HG03039 (cell line): Measurements from ENCODE around the gene AACS.
"Not testable (repeated sequence)": the region's sequence is repeated elsewhere in the genome, so short reads cannot be mapped to it uniquely, and the experiment has no call there.

Experiments
- ATAC-seq: cut with Tn5 transposase; IDR thresholded peaks from one replicate; pipeline ENCODE4 v1.9.1; 2021; ENCODE audit warnings: mild to moderate bottlenecking, moderate library complexity; ENCODE audit not compliant: unreplicated experiment

AACS gene

DNA sequence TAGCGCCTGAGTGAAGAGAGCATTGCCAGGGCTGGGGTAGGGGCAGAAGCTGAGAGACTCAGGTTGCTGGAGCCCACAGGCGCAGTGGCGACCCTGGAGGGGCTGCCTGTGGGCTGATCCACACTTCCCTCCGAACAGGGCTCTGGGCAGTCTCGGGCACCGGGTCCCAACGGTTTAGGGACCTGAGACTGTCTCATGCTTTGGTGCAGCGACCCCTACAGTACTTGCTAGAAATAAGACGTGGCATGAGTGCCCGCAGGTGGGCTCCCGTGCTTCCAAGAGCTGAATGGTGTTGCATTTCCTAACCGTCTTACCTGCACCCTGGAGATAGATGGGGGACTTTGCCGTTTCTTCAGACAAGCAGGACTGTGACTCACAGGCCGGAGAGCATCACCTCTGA, 57.4 kb downstream of the AACS start:
- no peak for ATAC-seq

DNA sequence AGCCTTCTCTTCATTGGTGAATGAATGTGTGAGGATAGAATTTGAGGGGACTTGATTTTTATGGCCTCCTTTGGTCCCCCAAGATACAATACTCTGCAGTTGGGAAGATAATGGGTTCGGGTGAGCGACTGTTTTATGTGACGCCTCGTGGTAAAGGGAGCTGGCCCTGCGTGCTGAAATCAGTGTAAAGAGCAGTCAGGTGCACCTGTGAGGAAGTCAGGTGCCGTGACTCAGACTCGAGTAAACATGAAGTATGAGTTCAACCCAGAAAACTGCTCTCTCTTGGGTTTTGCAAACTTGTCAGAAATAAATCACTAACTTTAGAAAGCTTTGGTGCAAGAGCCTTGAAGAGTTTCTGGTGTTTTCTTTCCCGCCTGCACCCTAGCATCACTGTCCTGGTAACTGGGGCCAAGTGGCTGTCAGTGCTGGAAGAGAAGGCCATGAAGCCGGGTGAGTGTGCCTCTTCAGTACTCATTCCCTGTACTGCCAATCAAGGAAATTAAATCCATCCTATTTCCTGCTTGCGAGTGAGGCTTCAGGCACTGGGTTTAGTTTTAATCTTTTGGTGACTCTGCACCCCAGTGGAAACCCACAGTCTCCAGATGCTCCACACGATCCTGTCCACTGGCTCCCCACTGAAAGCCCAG, 59.2 kb downstream of the AACS start:
- no peak for ATAC-seq

DNA sequence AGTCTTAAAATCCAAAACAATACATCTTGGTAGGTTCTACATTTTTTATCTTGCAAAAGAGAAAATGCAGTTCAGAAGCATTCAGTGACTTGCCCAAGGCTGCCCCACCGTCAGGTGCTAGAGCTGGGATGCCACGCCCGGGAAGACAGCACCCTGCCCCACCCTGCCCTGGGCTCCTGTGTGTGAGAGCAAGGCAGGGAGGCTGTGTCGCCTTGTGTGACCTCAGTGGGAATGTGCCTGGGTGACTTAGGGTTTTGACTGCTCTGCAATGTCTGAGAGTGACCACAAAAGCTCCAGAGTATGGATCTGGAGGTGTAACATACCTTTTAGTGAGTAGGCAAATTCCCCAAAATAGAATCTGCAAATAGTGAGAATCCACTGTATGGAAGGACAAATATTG, 60.0 kb downstream of the AACS start:
- no peak for ATAC-seq

DNA sequence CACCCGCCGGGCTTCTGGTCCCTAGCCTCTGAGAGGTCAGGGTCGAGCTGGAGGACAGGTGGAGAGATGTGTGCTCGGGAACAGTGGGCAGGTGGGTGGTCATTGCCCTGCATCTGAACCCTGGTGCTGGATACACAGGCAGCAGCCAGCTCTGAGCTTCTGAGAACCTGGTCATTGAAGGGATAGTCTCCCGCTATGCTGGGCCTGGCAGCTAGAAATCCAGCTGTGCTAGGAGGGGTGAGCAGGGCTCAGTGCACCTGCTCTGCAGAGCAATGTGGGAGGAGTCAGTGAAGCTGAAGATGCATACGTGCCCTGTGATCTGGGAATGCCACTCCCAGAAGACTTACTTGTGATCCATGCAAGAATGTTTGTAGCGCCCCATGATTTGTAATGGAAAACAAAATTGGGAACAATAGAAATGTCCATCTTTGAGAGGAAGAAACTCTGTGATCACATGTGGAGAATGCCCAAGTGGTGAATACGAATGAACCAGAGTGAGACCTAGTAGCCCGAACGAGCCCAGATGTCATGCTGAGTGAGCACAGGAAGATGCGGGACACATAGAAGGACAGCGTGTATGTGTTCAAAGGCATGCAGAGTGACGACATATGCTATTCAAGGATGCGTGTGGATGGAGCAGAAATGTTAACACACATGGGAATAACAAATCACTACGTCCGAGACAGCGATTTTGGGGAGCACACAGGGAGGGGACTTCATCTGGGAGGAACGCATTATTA, 63.4 kb downstream of the AACS start:
- ATAC-seq = no peak

DNA sequence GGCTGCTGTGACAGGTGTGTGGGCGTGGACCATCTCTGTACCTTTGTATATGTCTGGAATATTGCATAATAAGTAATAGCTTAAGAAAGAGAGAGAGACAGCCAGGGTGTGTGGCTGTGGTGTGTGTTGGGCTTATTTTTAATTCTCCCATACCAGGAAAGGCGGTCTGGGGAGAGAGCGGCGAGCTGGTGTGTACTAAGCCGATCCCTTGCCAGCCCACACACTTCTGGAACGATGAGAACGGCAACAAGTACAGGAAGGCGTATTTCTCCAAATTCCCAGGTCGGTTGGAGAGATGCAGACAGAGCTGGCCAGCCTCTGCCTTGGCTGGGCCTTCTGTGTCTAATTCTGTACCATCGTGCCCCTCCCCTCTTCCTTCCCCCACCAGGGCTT, 63.9 kb downstream of the AACS start:
- ATAC-seq = no peak

DNA sequence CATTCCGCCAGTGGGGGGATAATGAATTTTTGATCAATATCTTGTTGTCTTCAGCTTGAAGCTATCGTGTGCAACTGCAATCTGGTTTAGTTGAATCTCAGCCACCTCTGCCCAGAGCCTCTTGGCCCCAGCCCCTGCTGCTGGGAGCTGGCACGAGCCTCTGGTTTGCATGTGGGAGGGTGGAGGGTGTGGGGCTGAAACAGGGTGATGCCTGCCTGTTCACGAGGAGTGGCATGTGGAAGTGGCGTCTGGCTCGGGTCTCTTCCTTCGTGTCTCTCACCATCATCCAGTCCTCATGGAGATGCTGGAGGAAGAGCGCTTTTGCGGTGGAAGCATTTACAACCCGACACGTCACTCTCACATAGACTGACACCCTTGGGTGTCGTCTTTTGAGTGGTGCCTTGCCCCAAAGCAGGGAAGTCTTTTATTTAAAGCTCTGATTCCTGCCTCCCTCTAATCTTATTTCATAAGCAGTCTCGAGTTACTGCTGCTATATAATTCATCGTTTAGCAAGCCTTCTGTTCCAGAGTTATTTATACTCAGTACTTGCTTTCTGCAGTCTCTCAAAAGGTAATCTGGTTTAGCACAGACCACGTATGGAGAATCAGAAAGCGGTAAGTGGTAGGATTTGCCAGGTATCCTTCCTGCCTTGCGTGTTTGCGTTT, 64.5 kb downstream of the AACS start:
- no peak for ATAC-seq

DNA sequence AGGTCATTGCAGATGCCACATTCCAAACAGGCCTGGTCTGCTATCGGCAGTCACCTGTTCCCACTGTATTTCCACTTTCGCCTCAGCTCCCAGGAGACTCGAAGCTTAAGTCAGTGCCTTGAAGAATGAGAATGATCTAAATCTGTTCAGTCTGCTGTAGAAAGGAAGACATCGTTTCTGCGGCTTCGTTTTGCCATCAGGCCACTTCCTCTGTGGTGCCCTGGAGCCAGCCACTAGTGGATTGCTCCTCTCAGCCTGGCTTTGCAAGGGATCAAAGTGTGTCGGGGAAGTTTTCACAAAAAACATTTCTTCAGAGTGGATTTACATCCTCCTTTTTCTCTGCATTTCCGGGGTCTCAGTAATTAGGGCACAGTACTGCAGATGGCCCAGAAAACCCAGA, 66.7 kb downstream of the AACS start:
- ATAC-seq = no peak

DNA sequence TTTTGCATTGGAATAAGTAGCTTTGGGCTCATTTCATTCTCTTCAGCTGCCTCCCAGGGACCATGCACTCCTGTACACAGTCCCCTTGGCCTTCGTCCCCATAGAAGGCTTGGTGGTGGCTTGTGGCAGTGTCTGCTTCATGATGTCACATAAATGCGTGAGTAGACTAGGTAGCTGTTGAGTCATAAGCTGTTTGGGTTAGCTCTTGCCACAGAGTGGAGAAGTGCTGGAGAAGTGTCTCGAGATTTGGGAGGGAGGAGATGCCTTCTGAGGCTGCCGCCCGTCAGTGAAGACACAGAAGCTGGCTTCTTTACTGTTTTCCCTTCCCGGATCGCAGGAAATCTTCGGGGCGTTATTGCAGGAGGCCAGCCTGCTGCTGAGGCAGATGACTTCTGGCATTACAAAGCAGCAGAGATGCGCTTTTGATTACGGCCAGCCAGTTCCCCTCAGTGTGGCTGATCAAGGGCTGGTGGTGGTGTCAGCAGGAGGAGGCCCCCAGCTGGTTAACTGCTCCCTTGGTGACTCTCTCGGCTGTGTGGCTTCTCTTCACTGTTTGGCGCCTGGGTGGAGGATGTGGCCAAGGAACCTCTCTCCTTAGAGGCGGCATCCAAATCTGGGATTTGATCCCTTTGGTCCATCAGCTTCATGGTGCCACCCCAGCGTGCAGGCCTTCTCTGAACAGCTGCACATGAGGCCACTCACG, 67.6 kb downstream of the AACS start:
- no peak for ATAC-seq

DNA sequence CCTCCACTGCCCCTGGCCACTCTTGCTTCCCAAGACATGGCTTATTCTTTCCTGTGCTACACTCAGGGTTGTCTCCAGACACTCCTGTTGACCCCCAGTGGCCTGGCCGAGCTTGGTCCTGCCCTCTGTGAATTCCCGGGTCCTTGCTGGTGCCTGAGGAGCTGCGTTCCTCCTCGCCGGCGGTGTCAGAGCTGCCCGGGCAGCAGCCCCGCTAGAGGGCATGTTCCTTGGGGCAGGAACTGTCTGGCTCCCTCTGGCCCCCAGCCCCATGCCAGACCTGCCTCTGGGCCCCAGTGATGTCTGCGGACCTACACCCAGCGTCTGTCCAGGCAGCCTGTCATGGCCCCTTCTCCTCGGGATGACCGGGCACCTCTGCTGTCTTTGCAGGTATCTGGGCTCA, 68.4 kb downstream of the AACS start:
- ATAC-seq = no peak

DNA sequence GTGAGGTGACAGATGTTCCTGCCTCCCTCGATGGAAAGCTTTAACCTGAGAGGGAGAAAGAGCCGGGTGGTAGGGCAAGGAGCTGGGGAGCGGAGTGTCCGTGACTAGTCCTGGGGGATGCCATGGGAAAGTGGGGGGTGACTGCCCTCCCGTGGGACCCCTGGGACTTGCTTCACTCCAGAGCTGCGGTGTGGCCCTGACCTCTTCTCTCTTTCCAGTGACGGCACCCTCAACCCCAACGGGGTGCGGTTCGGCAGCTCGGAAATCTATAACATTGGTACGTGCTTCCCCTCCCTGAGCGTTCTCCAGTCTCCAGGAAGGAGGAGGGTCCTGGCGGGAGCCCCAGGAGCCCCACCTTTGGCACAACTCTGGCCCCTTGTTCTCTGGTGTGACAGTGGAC, 69.3 kb downstream of the AACS start:
- ATAC-seq = no peak

DNA sequence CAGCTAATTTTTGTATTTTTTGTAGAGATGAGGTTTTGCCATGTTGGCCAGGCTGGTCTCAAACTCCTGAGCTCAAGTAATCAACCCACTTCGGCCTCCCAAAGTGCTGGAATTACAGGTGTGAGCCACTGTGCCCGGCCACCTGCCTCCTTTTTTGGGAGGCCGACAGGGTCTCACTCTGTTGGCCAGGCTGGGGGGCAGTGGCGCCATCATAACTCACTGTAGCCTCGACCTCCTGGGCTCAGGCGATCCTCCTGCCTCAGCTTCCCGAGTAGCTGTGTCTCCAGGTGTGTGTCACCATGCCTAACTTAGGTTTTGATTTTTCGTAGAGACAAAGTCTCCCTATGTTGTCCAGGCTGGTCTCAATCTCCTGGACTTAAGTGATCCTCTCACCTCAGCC, 70.7 kb downstream of the AACS start:
- ATAC-seq = no peak

DNA sequence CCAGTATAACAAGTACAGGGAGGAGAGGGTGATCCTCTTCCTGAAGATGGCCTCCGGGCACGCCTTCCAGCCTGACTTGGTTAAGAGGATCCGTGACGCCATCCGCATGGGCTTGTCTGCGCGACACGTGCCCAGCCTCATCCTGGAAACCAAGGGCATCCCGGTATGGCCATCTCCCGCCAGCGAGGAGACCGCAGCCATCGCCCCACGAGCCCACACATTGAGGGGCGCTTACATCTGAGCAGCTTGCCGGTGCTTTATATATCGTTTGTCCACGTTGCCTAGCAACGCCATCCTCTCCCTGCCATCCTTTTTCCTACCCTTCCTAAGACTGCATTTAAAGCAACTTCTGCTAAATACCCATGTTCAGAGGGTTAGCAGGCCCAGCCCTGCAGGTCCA, 71.5 kb downstream of the AACS start:
- ATAC-seq = no peak

DNA sequence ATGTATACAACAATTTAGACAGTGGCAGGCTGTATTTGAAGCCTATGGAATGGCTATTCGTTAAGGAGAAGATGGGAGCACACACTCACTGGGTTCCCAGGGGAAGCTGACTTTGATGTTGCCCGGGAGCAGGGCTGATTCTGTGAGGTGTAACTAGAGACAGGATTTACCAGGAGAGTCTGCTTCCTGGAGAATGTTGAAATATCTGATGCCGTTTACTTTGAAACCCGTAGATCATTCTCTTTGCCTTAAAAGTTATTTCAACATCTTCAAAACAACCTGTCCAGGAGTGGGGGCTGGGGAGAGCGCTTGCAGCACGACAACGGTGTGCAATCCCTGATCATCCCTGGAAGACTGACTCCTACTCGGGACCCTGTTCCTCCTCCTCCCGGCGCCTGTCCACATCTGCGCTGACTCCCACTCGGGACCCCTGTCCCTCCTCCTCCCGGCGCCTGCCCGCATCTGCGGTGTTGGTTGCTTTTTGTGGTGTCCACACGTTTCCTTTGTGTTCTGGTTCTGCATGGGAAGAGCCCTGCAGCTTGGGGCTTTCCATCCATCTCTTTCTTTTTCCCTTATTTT, 72.6 kb downstream of the AACS start:
- ATAC-seq = no peak

DNA sequence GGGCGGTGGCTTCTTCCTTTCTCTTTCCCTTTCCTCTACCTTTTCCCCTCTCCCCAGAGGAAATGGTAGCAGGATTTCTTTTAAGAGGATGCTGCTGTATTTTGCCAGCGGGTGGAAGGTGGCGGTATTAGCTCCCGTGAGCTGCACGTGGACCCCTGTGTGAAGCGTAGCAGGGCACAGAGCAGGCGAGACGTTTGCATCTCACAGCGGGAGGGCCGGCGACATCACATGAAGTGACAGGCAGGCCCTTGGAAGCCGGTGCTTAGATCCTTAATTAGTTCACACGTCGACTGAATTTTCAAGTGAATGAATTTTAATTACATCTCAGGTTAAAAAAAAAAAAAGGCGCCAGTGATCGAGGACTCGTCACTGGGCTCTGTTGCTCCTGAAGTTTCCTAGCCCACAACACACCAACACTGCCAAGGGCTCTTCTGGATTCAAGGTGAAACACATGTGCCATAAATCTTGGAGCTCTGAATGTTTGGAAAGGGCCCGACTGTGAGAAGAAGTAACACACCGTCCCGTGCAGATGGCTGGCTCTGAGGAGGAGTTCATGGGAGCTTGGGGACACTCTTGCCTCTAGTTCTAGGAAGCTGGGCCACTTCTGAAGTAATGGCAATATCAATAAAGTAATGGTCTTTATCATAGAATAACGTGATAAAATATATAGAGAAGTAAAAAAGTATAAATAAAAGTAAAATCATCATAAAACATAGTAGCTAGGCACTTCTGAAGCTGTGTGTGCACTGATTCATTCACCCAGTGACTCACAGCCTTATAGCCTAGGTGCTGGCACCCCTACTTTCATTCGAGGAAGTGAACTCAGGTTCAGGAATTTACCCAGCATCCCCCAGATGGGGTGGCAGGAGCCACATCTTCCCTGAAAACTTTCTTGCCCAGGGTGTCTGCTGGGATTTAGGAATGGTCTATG, 75.3 kb downstream of the AACS start:
- ATAC-seq = no peak

DNA sequence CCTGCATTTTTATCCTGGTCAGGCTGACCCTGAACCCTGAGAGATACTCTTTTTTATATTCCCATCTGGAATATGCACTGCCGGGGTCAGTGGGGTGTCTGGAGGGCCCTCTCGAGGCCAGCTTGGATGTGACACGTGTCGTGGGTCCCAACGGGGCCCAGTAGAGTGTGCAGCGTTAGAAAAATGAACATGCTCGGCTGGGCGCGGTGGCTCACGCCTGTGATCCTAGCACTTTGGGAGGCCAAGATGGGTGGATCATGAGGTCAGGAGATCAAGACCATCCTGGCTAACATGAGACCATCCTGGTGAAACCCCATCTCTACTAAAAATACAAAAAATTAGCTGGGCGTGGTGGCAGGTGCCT, 76.0 kb downstream of the AACS start:
- not testable (repeated sequence) for ATAC-seq

DNA sequence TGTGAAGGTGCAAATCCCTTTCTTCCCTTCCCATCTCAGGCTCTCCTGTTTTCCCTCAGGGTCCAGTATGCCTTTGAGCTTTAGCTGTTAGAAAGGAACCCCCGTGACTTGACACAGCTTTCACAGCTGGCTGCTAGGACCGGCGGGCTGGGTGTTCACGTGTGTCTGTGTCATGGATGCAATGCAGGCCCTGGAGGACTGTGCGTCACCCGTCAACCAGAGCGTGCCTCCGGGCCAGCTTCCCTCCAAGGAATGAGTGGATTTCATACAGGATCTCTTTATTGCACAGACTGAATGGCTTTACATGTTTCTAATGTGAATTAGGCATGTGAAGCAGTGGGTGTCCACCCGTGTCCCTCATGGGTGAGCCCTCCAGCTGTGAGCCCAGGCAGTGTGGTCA, 77.4 kb downstream of the AACS start:
- ATAC-seq = no peak

DNA sequence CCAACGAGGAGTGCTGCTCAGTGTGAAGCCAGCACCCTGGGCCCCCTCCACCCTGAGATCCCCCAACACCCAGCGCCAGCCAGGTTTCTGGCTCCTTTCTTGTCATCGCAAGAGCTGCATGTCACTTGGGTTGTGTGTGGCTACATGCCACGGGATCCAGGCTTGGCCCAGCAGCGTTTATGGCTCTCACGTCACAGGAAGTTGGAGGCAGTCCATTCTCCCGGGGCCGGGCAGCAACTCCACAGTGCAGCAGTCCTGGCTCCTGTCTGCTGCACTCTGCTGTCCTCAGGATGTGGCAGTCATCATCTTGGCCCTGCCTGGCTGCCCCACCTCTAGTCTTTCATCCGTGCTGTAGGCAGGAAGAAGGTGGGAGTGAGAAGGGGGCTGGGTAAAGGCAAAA, 78.3 kb downstream of the AACS start:
- ATAC-seq = no peak

DNA sequence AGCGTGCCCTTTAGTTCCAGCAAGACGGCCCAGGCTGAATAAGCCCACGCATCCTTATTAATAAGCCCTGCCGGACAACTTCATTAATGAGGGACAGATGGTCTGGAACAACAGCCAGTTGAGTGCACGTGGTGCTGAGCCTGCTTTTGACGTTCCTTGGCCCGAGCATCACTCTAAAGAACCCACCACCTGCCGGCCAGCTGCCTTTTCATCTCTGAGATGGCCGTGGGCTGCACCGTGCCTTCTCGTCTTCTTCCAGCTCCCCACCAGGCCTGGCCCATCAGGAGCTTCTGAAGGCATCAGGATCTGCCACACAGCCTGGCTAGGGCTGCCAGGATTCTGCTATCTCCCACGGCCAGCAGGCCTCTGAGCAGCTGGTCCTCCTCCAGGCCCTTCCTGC, 80.0 kb downstream of the AACS start:
- no peak for ATAC-seq

DNA sequence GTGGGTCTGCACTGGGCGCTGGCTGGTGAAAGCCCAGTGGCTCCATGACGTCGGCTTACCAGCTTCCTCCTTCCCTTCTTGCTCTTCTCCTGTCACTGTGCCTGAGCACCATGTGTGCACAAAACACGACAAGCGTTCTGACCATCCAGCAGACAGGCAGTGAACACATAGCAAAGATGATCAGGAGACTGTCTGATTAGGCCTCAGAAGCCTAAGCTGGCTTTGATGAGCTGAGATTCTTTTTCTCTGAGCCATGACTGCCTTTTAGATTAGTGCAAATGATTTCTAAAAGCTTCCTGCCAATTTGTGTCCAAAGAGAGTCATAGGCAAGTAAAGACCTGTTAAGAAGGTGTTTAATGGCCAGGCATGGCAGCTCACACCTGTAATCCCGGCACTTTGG, 83.1 kb downstream of the AACS start:
- no peak for ATAC-seq
